HG02938 (cell line): ENCODE measurements around the gene HEPH.
"Not testable (repeated sequence)": the region's sequence is repeated elsewhere in the genome, so short reads cannot be mapped to it uniquely, and the experiment has no call there.

Experiments
- ATAC-seq: cut with Tn5 transposase; IDR thresholded peaks from one replicate; pipeline ENCODE4 v1.9.1; 2021; ENCODE audit warnings: mild to moderate bottlenecking, moderate library complexity; ENCODE audit not compliant: unreplicated experiment

The HEPH gene

GRCh38 chrX:66221856-66222255 lies 57.8 kb downstream of the HEPH start:
- no peak for ATAC-seq

DNA sequence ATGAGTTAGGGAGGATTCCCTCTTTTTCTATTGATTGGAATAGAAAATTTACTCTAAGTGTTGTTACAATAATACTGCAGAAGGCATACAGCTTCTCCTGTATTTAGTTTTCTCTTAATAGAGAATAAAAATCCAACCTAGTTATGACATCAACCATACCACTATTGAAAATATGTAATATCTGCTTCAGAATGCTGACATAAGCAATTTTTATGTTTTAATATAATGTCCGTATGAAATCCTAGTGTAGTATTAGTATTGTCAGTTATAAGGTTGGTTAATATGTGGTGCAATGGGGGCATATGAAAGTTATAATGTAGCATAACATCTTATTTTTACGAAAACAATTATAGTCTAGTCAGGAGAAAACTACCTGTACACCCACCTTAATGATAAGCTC lies 68.2 kb downstream of the HEPH start:
- ATAC-seq: no peak

- no peak for ATAC-seq
Measured at GRCh38 chrX:66233209-66233608, 69.2 kb downstream of the HEPH start.

GRCh38 chrX:66233904-66234303 lies 69.9 kb downstream of the HEPH start:
- not testable (repeated sequence) for ATAC-seq

- ATAC-seq: no peak
Measured at GRCh38 chrX:66255359-66255967, 91.4 kb downstream of the HEPH start.

GRCh38 chrX:66262807-66263206 lies 98.8 kb downstream of the HEPH start:
- no peak for ATAC-seq
